CD4-positive, alpha-beta T cell treated with Interleukin-6 for 4 hours (primary cell): ENCODE data around the gene RNF17.
"Not testable (repeated sequence)": the region's sequence is repeated elsewhere in the genome, so short reads cannot be mapped to it uniquely, and the experiment has no call there.

Experiments used
- DNase-seq: peaks from one replicate; pipeline ENCODE4 v3.0.0-alpha.2; 2020; ENCODE audit warnings: mixed read lengths

Gene RNF17

DNA sequence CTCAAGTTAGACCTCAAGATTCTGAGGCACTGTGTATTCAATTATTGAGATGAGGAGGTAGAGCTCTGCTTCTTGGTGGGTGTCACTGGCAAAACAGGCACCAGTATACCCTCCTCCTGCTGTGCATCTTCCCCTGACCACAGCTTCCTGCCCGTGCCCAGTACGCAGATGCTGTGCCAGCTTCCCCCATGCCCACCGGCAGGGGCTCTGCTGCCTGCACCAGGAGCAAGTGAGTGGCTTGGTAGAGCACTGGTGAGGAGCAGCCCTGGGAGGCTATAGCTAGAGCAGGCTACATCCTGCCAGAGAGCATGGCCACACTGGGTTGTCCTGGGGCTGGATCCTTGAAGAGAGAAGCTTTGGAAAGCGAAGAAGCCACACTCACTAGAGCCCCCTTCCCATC lies 21.0 kb upstream of the RNF17 start:
- no peak for DNase-seq

DNA sequence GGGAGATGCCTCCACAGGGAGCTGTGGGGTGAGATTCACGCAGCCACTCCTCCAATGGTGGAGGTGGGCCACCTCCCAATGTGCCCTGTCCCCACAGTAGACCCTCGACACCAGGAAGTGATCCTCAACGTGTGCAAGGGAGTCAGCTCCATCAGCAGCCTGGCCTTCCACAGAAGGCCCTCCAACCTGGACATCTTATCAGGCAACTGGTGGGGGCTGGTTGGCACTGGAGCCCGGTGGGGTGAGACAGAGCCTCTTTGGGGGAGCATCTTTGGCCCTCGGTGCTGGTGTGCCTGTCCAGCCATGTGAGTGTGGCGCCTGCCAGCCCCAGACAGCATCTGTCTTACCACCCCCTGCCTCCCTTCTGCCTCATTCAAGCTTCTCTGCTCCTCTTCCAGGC lies 19.7 kb upstream of the RNF17 start:
- DNase-seq: no peak

DNA sequence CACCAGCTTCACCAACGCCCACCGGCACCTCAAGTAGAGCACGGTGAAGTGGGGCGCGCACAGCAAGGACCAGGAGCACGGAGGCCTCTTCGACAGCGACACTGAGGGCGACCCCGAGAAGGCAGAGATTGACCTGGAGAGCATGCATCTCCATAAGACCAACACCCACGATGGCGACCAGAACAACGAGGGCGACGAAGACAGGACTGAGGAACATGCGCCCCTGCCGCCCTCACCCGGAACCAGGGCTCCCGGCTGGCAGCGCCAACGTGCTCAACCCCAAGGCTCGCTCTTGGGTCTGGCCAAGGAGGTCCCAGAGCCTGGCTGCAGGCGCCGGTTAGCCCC lies 18.5 kb upstream of the RNF17 start:
- DNase-seq: no peak

DNA sequence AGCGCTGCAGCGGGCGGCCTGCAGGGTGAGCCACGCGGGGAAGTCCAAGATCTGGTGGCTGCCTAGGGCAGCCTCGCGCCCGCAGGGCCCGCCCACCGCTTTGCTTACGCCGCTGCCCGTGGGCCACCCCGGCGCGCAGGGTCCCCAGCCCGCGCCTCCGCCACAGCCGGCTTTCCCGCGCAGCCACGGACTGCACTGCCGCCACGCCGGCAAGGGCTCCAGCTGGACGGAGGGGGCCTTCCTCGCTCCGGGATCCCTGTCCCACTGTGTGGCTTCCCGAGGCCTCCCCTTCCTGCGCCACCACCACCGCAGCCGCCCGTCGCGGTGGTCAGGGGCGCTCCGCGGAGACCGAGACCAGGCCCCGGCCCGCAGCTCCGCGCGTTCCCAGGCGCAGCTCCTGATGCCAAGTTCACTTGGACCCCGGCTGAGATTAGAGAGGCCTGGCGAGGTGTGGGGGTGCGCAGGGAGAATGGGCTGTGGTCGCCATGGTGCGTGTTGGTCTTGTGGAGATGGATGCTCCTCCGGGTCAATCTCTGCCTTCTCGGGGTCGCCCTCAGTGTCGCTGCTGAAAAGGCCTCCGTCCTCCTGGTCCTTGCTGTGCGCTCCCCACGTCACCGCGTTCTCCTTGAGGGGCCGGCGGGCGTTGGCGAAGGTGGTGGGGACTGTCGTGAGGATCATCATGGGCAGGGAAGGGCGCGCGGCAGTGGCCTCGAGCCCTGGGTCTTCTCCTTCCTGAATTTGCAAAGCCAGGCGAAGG lies 17.9 kb upstream of the RNF17 start:
- DNase-seq: no peak

DNA sequence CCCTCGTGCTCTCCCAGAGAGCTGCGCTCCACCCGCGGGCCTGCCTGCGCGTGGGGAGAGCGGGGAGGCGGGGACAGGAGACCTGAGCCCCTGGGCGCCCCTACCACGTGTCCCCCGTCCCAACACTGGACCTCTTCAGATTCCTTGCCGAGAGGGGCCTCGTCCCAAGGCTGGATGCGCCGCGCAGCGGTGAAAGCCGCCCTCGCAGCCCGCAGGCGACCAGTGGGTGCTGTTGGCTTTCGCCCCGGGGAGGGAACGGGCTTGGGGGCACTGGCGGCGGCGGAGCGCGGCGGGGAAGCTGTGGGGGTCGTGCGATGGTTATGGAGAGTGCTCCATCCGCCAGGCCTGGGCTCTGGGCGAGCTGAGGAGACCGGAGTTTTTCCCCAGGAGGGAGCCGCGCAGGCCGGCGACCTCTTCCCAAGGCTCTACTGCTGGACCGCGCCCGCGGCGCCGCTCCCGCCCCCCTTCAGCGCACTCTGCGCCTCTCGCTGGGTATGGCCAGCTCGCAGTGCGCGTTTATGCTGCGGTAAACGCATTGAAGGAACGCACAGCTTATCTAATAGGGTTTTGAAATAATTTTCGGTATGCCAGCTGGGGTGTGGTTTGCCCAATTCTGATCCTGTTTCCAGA lies 17.2 kb upstream of the RNF17 start:
- no peak for DNase-seq

DNA sequence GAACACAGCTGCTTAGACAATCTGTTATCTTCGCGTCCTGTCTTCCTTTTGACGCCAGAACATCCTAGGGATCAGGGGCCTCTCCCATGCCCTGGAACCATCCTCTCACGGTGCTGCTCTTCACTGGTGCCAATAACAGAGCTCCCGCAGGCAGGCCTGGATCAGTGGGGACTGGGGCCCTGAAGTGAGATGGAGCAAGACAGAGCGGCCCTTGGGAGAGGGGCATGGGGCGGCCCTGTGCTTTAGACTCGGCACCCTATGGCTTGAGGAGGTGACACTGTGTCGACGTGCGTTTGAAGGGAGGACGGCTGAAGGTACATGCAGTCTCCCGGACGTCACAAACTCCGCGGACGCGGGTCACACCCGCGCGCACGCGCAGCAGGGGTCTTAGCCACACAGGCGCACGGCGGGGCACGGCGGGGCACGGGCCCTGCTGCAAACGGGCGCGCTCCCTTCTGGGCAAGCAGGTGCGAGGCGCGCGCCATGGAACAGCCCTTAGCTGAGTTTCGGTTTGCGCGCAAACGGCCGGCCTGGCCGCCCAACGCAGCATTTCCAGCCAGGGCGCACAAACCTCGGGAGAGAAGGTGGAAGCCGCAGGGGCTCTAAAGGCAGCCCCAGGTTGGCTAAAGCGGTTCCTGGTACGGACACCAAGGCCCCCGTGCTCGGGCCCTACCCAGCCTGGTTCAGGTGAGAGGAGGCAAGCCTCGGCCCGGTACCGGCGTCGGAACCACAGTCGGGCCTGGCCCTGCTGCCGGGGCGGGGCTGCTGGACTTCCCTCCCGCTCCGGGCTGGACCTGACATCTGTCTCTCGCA lies 16.5 kb upstream of the RNF17 start:
- DNase-seq: no peak

DNA sequence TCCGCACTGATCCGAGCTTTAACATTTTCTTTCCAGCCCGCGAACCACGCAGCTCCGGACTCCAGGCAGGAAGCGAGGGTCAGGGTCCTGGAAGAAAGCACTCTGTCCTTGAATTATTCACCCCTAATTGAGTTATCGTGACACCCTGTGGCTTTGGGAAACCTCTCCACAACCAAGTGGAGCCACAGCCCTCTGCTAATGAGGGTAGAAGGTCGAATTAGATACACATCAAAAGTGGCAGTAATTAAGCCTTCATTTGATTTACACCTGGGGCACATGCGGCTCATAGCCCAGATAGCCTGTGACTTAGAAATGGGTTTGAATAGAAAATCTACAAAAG lies 15.9 kb upstream of the RNF17 start:
- no peak for DNase-seq

DNA sequence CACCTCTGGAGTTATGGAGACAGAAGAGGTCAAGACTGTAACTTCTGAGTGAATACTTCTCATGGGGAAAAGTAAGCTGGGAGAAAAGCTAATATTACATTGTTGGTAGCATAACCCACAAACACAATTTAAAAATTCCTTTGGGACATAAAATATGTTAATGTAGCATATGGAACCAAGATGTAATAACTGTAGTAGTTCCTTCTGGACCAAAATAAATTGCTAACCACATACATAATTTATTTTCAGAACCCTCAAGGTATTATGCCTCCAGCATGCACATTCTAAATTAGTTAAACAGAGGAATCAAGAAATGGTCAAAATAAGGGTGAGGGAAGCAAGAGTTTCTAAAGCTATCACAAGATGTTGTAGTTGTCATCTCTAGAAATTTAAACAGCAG lies 4.8 kb upstream of the RNF17 start:
- no peak for DNase-seq

DNA sequence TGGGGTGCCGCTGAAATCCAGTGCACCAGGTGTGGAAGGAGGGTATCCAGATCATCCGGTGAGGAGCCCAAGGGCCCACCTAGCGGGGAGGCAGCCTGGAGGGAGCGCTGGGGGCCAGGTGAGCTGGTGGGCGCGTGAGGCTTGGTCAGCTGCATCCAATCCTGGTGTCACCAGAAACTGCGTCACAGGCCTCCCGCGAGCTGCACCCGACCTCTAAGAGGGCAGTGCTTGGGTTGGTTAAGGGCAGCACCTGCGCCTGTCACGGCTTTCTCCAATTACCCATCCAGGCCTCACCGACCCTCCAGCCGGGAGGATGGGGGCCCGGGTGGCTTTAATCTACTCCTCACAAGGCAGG lies 284 bp downstream of the RNF17 start:
- no peak for DNase-seq

DNA sequence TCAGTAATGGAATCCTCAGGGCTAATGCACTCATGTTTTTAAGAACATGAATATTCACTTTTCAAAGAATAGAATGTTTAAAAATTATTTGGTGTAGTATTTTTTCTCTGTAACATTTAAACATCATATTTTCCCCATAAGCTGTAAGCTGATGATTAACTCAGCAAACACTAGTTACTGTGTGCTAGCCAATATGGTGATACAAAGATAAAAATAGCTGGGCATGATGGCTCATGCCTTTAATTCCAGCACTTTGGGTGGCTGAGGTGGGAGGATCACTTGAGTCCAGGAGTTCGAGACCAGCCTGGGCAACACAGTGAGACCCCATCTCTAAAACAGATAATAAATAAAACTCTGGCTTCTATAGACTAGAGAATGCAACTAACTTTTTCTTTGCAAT lies 13.2 kb downstream of the RNF17 start:
- DNase-seq: no peak

DNA sequence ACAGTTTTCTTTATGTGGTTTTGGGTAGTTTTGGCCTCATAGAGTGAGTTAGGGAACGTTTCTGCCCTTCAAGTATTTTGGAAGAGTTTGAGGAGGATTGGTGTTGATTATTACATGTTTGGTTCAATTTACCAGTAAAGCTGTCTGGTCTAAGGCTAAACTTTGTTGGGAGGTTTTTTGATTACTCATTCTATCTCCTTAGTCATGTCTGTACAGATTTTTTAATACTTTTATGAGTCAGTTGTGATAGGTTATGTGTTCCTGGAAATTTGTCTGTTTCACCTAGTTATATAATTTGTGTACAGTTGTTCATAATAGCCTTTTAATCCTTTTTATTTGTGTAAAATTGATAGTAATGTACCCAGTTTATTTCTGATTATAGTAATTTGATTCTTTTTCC lies 20.4 kb downstream of the RNF17 start:
- DNase-seq: no peak

DNA sequence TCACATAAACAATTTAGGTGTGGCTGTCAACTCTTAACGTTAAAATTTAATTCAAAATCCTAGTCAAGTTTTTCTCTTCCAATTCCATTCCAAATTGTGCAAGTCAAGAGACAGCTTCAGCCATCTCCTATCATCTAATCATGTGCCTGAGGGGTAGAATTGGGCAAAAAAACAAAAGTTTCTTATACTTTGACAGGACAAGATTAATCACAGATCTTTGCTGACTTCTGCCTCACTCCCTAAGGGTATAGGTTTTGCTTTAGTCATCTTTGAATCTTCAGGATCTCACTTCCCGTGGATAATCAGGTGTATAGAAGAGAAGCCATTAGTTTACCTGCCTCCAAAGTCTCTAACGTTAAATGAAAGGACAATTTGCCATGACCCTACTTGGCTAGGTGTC lies 24.6 kb downstream of the RNF17 start:
- no peak for DNase-seq

DNA sequence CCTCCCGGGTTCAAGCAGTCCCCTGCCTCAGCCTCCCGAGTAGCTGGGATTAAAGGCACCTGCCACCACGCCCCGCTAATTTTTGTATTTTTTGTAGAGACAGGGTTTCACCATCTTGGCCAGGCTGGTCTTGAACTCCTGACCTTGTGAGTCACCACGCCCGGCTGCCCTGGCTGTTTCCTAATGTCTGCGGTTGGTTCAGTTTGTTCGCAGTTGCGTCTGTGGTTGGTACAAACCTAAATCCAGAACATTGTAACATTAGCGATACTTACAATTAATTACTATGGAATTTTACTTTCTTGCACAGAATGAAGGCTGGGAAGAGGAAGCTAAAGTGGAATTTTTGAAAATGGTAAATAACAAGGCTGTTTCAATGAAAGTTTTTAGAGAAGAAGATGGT lies 38.1 kb downstream of the RNF17 start:
- no peak for DNase-seq

DNA sequence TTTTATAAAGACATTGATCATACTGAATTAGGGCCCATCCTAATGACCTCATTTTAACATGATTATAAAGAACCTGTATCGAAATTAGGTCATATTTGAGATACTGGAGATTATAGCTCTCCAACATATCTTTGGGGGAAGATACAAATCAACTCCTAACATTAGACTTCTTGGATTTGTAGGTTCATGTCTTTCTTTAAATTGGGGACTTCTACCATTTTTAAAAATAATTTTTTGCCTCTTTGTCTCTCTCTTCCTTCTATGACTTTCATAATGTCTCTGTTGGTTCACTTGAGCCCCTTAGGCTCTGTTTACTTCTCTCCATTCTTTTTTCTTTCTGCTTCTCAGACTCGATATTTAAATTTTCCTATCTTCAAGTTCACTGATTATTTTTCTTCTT lies 57.2 kb downstream of the RNF17 start:
- DNase-seq: no peak

DNA sequence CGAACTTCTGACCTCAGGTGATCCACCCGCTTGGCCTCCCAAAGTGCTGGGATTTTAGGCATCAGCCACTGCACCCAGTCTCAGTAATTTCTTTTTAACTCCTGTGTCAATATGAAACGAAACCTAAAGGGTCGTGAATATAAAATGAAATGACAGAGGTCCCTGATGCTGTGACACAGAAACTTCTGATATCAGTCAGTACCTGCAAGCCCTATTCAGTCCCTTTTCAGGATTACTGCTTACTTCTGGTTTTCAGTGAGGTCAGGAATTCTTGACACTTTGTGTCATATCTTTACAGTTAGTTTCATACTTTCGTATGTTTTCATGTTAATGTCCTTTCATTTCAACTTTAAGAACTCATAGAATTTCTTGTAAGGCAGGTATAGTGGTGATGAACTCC lies 58.7 kb downstream of the RNF17 start:
- no peak for DNase-seq

DNA sequence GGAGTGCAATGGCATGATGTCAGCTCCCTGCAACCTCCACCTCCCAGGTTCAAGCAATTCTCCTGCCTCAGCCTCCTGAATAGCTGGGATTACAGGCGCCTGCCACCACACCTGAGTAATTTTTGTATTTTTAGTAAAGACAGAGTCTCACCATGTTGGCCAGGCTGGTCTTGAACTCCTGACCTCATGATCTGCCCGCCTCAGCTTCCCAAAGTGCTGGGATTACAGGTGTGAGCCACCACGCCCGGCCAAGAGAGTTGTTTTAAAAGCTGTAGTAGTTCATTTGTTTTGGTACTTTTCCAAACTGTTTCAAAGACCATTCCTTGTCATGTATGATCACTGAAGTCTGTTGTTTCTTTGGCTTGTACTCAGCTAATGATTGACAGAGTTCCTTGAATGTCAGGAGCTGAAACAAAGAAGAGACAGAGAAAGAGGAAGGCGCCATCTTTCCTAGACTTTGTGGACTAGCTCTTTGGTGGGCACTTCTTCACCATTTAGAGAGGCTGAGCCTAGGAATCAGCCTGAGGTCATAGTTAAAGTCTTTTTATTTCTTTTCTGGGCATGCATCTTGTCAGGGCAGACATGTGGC lies 59.2 kb downstream of the RNF17 start:
- not testable (repeated sequence) for DNase-seq

DNA sequence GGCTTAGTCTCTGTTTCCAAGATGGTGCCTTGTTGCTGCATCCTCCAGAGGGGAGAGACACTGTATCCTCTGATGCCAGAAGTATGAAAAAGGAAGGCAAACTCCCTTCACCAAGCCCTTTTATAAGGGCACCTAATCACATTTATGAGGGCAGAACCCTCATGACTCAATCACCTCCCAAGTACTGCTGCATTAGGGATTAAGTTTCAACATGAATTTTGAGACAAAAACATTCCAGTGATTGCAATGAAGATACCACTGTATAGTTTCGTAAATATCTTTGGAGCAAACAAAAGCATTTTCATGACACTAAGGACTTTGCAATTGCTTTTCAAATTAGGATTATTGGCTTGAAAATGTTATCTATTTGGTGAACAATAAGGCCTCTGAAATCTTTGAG lies 63.8 kb downstream of the RNF17 start:
- DNase-seq: no peak

DNA sequence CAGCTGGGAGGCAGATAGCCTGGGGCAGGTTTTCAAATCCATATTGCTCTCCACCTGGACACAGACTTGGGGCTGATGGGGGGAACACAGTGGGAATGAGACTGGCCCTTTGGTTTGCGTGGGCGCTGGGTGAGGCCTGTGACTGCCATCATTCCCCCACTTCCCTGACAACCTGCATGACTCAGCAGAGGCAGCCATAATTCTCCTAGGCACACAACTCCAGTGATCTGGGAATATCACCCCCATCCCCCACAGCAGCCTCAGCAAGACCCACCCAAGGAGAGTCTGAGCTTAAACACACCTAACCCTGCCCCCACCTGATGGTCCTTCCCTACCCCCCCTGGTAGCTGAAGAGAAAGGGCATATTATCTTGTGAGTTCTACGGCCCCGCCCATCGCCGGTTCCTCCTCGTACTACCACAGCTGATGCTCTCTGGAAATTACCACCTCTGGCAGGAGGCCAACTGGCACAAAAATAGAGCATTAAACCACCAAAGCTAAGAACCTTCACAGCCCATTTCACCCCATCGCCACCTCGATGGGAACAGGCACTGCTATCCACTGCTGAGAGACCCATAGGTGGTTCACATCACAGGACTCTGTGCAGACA lies 71.0 kb downstream of the RNF17 start:
- DNase-seq: no peak

DNA sequence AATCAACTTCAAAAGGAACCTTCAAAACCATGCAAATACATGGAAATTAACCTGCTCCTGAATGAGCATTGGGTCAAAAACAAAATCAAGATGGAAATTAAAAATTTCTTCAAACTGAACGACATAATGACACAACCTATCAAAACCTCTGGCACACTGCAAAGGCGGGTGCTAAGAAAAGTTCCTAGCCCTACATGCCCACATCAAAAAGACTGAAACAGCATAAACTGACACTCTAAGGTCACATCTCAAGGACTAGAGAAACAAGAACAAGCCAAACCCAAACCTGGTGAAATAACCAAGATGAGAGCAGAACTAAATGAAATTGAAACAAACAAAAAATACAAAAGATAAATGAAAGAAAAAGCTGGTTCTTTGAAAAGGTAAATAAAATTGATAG lies 73.6 kb downstream of the RNF17 start:
- DNase-seq: not testable (repeated sequence)

DNA sequence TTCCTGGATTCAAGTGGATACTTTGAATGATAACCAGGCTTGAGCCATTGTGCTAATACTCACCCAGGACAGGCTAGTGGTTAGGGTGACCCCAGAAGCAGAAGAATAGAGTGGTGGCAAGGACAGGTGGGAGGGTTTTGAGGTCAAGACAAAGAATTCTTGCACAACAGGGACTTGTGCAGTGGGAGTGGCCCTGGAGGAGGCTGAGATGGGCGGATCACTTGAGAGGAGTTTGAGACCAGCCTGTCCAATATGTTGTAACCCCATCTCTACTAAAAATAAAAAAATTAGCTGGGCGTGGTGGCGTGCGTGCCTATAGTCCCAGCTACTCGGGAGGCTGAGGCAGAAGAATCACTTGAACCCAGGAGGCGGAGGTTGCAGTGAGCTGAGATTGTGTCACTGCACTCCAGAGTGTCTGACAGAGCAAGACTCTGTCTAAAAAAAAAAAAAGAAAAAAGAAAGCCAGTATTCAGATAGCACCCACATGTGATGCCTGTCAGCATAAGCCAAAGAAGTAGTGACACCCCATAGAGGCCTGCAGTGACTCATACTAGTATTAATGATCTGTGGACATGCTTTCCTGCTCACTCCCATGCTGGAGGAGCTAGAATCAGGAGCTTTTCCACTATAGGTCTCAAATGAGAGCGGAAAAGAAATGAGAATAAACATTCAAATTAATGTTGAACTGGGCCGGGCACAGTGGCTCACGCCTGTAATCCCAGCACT lies 78.7 kb downstream of the RNF17 start:
- no peak for DNase-seq

DNA sequence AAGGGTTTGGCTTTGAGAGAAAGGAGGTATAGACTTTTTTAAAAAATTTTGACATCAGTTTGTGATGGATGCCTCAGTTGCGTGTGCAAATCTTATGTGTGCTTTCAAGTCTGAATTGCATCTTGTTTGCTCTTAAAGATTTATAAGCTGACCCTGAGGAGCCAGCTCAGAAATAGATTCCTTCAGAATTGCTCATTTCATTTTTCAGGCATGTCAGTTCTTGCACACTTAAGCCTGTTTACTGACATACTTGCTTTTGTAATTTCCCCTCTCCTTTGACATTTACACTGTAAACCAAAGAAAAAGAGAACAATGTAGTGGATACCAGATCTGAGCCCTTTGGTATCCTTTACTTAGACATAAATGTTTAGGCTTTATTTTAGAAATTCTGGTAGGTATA lies 87.6 kb downstream of the RNF17 start:
- no peak for DNase-seq

DNA sequence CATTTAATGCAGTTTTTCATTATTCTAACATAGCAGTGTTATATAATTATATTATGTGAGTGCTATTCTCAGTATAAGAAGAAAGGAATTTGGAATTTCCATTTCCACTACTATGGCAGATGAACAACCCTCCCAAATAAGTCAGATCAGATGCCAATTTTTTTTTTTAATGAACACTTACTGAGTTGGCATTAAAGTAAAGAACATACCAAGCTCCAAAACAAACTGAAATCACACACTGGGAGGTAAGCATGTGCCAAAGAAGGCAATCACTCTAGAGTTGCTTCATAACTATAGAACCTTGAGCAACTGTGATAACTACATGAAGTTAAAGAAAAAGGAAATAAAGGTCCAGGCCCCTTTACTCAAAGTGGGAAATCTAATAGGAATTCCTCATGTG lies 90.3 kb downstream of the RNF17 start:
- no peak for DNase-seq

DNA sequence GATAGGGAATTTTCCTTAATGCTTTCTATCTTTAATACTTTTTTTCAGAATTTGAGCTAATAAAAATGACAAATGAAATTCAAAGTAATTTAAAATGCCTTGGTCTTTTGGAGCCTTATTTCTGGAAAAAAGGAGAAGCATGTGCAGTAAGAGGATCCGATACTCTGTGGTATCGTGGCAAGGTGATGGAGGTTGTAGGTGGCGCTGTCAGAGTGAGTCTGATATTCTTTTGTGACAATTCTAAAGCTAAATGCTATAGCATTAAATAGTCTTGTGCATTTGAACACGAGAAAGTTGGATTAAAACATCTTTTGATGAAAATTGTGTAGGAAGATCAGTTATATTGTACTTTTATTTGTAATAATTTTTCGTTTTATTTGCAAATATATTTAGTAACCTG lies 95.0 kb downstream of the RNF17 start:
- DNase-seq: no peak
